ENCODE measurements around the gene PLEKHA3. TPM values are rescaled to one million over a fixed set of nuclear protein-coding genes. Genes with fewer than 3 reads are reported as not detected.
"Not testable (repeated sequence)": the region's sequence is repeated elsewhere in the genome, so short reads cannot be mapped to it uniquely, and the experiment has no call there.

Gene PLEKHA3
- polyA plus RNA-seq, 4 donors: 29.7 to 40.3 (median 35.9) TPM

DNA sequence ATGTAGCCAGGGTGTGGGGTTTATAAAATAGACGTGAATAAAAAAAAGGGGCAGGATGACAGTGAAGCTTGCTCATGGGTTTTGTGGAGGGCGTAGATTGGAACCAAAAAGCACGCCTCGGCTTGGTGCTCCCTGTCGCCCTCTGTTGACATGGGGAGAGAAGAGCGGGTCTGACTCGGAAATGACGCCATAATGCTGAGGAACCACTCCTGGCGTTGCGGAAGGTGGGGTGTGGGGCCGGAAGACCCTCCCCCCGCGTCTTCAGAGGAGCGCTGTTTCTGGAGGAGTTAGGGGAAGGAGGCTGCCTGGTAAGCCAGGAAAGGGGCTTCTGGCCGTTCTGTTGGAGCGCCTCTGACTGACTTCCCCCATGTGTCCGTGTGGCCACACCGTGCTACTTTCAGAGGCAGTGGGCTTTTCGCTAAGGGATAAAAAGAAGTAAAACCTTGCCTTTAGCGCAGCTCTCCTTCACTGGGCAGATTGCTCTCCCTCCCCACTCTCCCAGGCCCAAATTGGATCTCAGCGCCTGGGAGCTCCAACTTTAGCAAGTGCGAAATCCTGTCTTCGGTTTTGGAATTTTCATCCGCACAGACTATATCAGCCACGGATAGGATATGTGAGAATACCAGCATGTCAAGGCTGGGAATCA lies 42.8 kb downstream of the PLEKHA3 start:
- peak; percentile 57 to 76 (median 72) for DNase-seq (ENCODE audit: low read depth in 4 of 4, low spot score in 3 of 4)

DNA sequence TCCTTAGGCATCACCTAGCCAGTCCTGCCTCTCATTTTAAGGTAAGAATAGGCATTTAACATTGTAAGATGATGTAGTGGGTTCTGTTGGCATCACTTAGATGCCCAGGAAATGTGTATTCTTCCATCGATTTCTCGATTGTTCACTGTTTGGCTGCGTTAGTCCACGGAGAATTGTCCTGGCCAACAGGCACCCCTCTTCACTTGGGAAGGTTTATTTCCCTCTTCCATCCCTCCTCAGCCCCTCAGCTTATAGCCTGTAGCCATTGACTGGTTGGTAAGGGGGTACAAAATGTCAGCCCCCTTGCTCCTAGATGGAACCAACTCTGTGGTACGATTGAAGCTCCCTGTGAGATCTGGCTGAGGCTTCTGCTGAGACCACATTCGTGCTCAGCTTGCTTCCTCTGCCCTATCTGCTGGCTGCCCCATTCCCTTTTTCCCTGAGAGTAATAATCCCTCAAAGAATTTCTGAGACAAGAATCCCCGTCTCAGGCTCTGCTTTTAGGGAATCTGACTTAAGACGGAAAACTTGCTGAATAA lies 43.4 kb downstream of the PLEKHA3 start:
- no peak for DNase-seq (ENCODE audit: low read depth in 4 of 4, low spot score in 3 of 4)

GRCh38 chr2:178525010-178525409 lies 44.8 kb downstream of the PLEKHA3 start:
- not testable (repeated sequence) for DNase-seq (ENCODE audit: low read depth in 4 of 4, low spot score in 3 of 4)

DNA sequence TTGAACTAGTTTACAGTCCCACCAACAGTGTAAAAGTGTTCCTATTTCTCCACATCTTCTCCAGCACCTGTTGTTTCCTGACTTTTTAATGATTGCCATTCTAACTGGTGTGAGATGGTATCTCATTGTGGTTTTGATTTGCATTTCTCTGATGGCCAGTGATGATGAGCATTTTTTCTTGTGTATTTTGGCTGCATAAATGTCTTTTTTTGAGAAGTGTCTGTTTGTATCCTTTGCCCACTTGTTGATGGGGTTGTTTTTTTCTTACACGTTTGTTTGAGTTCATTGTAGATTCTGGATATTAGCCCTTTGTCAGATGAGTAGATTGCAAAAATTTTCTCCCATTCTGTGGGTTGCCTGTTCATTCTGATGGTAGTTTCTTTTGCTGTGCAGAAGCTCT lies 45.2 kb downstream of the PLEKHA3 start:
- not testable (repeated sequence) for DNase-seq (ENCODE audit: low read depth in 4 of 4, low spot score in 3 of 4)

- no peak for DNase-seq (ENCODE audit: low read depth in 4 of 4, low spot score in 3 of 4)
These were observed 46.0 kb downstream of the PLEKHA3 start for GRCh38 chr2:178526256-178526655.

- DNase-seq (ENCODE audit: low read depth in 4 of 4, low spot score in 3 of 4): no peak
These were observed 47.3 kb downstream of the PLEKHA3 start for GRCh38 chr2:178527592-178527991.

DNA sequence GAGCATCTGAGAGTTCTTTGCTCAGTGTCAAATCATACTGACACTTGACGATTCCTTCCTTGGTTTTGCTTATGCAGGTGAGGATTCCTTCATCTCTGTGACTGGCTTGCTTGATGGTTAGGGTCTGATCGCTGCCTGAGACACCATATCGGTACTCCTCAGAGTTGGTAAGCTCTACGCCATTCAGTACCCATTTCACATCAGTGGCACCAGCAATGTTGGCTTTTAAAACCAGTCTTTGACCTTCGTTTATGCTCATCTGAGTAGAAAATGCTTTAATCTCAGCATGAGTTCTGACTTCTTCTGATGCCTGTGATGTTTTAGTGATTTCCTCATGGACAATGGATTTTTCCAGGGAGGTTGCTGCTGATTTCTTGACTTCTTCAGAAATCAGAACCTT lies 48.4 kb downstream of the PLEKHA3 start:
- DNase-seq (ENCODE audit: low read depth in 4 of 4, low spot score in 3 of 4): no peak

DNA sequence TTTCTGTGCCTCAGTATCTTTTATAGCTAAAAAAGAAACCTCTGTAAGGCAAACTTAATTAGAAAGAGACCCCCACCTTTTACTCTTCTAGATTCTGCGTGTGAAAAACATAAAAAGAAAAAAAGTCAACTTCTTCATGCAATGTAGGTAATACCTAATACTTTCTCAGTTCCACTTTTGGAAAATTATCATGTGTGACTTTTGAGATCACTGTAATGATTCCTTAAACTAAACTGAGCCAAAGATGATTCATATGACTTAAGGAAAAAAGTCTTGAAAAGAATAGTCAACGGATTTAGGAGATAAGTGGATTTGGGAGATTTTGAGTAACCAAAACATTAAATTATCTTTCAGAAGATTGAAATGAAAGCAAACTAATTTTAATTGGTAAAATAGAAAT lies 48.9 kb downstream of the PLEKHA3 start:
- DNase-seq (ENCODE audit: low read depth in 4 of 4, low spot score in 3 of 4): no peak

GRCh38 chr2:178530131-178530530 lies 49.9 kb downstream of the PLEKHA3 start:
- DNase-seq (ENCODE audit: low read depth in 4 of 4, low spot score in 3 of 4): no peak

DNA sequence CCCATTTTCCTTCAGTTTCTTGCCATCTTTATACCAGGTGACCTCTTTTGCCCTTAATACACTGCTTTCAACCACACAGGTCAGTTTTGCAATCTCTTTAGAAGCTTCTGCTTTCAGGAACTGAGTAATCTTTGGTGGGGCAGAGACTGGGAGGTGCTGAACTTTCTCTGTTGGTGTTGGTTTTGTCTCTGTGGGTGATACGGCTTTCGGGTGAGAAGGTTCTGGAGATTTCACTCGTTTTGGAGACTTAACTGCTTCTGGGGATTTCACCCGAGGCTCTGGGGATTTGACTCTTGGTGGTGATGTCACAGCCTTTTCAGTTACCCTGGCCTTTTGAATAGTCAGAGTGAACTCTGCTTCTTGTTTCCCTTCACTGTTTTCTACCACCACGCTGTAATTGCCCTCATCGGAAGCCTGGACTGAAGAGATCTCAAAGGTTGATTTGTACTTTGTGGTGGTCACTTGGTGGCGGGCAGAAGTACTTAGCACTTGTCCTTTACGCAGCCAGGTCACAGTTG lies 50.4 kb downstream of the PLEKHA3 start:
- no peak for DNase-seq (ENCODE audit: low read depth in 4 of 4, low spot score in 3 of 4)

GRCh38 chr2:178531168-178531567 lies 50.9 kb downstream of the PLEKHA3 start:
- DNase-seq (ENCODE audit: low read depth in 4 of 4, low spot score in 3 of 4): no peak

- no peak for DNase-seq (ENCODE audit: low read depth in 4 of 4, low spot score in 3 of 4)
These were observed 55.8 kb downstream of the PLEKHA3 start for GRCh38 chr2:178536037-178536436.

GRCh38 chr2:178542161-178542560 lies 61.9 kb downstream of the PLEKHA3 start:
- no peak for DNase-seq (ENCODE audit: low read depth in 4 of 4, low spot score in 3 of 4)

- DNase-seq (ENCODE audit: low read depth in 4 of 4, low spot score in 3 of 4): no peak
These were observed 62.3 kb downstream of the PLEKHA3 start for GRCh38 chr2:178542569-178542968.

- no peak for DNase-seq (ENCODE audit: low read depth in 4 of 4, low spot score in 3 of 4)
These were observed 70.1 kb downstream of the PLEKHA3 start for GRCh38 chr2:178550352-178550751.

- DNase-seq (ENCODE audit: low read depth in 4 of 4, low spot score in 3 of 4): no peak
These were observed 72.8 kb downstream of the PLEKHA3 start for GRCh38 chr2:178553047-178553446.

Other genes starting within 250 kb of the PLEKHA3 start
- gene PRKRA, start 29.3 kb upstream of the PLEKHA3 start, polyA plus RNA-seq (ENCODE audit: insufficient read length in 4 of 4): 10 to 100 TPM; 70.7 to 84.6 (median 78.2) TPM
- gene PJVK, start 29.1 kb upstream of the PLEKHA3 start, polyA plus RNA-seq (ENCODE audit: insufficient read length in 4 of 4): 10 to 100 TPM in 3 of 4 donors, 1 to 10 TPM in 1; 8.0 to 12.6 (median 10.4) TPM
- gene FKBP7, start 1.9 kb upstream of the PLEKHA3 start, polyA plus RNA-seq (ENCODE audit: insufficient read length in 4 of 4): 10 to 100 TPM; 54.1 to 72.9 (median 64.4) TPM

All from right renal pelvis (tissue), 4 donors.